ENCODE results near the gene P2RY6. TPM values are rescaled to one million over a fixed set of nuclear protein-coding genes. Genes with fewer than 3 reads are reported as not detected.

P2RY6 gene
- total RNA-seq, 1 donor from 2014 or later = not detected

- no peaks in the 10 kb centered on the region for H3K9me3 Mint-ChIP-seq
- DNase-seq (ENCODE audit: low read depth, low spot score) = peak; percentile 100
- H3K36me3 Mint-ChIP-seq (ENCODE audit: low read depth) = no peaks in the 10 kb centered on the region
- TF ChIP-seq, protein P1, sequence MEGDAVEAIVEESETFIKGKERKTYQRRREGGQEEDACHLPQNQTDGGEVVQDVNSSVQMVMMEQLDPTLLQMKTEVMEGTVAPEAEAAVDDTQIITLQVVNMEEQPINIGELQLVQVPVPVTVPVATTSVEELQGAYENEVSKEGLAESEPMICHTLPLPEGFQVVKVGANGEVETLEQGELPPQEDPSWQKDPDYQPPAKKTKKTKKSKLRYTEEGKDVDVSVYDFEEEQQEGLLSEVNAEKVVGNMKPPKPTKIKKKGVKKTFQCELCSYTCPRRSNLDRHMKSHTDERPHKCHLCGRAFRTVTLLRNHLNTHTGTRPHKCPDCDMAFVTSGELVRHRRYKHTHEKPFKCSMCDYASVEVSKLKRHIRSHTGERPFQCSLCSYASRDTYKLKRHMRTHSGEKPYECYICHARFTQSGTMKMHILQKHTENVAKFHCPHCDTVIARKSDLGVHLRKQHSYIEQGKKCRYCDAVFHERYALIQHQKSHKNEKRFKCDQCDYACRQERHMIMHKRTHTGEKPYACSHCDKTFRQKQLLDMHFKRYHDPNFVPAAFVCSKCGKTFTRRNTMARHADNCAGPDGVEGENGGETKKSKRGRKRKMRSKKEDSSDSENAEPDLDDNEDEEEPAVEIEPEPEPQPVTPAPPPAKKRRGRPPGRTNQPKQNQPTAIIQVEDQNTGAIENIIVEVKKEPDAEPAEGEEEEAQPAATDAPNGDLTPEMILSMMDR (conservative IDR thresholded peaks at IDR 0.05) = peak; percentile 88
- H3K27ac Mint-ChIP-seq (ENCODE audit: unreplicated experiment) = peak overlapping the region; percentile 95
- H3K4me1 Mint-ChIP-seq = peaks cover 29% of the 10 kb centered on the region
- peak overlapping the region; percentile 88 for H3K4me3 Mint-ChIP-seq
- no peaks in the 10 kb centered on the region for H3K27me3 Mint-ChIP-seq (ENCODE audit: low read depth)
These were observed 35.3 kb downstream of the P2RY6 start for GRCh38 chr11:73307323-73308002.

DNA sequence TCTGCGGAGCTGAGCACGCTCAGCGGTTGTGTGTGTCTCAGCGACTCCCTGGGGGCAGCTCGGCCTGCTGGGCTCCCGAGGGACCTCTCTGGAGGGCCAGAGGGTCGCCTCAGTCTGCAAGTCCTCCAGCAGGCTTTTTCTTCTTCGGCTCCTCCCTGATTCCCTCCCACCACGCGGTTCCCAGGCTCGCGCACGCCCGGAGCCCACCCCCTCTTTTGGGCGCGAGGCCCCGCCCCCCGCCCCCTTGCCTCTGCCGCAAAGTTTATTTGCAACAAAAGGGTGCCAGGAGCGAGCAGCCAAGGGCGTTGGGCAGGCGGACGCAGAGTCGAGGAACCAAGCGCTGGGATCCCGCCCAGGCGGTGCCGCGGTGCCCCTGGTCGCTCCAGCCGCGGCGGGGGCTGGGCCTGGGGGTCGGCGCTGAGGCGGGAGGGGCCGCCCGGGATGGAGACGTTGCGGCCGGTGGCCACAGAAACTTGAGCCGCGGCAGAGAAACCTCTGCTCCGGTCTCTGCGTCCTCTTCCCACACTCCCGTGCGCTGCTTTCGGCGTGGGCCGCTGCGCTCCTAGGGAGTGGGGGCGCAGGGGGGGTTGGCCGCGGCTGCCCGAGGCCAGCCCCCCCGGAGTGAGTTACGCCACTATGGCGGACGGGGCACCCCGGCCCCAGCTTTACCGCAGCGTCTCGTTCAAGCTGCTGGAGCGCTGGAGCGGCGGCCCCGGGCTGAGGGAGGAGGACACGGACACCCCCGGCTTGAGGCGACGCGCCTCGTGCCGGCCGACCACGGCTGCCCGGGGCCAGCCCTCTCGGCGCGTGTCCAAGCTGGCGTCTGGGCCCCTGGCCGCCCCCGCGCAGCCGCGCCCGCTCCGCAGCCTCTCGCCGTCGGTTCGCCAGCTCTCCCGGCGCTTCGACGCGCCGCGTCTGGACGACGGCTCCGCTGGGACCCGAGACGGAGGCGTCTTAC, 36.1 kb downstream of the P2RY6 start, which contains the start of gene ARHGEF17:
TSS of gene ARHGEF17 (plus strand) at position 274 of the 958 bp plus-strand sequence. CDS start at position 637, 363 bp downstream.
- H3K36me3 Mint-ChIP-seq (ENCODE audit: low read depth) = no peaks in the 10 kb centered on the region
- TF ChIP-seq, protein P1 (conservative IDR thresholded peaks at IDR 0.05) = no peak
- DNase-seq (ENCODE audit: low read depth, low spot score) = peak; percentile 74
- peak within 1 kb of the TSS; percentile 95 for H3K27ac Mint-ChIP-seq (ENCODE audit: unreplicated experiment)
- H3K27me3 Mint-ChIP-seq (ENCODE audit: low read depth) = no peaks in the 10 kb centered on the region
- peak within 1 kb of the TSS; percentile 88 for H3K4me3 Mint-ChIP-seq
- H3K9me3 Mint-ChIP-seq = no peaks in the 10 kb centered on the region
- H3K4me1 Mint-ChIP-seq = peaks cover 37% of the 10 kb centered on the region

DNA sequence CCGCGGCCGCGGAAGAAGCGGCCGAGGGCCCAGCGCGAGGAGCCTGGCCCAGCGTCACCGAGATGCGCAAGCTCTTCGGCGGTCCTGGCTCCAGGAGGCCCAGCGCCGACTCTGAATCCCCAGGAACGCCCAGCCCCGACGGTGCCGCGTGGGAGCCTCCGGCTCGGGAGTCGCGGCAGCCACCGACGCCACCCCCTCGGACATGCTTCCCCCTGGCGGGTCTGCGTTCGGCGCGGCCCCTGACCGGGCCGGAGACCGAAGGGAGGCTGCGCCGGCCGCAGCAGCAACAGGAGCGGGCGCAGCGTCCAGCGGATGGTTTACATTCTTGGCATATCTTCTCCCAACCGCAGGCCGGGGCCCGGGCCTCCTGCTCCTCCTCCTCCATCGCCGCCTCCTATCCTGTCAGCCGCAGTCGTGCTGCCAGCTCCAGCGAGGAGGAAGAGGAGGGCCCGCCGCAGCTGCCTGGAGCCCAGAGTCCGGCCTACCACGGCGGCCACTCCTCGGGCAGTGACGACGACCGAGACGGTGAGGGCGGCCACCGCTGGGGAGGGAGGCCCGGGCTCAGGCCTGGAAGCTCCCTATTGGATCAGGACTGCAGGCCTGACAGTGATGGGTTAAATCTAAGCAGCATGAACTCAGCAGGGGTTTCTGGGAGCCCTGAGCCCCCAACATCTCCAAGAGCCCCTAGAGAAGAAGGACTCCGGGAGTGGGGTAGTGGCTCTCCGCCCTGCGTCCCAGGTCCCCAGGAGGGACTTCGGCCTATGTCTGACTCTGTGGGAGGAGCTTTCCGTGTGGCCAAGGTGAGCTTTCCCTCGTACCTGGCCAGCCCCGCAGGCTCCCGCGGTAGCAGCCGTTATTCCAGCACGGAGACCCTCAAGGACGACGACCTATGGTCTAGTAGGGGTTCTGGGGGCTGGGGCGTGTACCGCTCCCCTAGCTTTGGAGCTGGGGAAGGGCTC, 37.1 kb downstream of the P2RY6 start:
- Mint-ChIP-seq H3K27me3 (ENCODE audit: low read depth) (no peaks in the 10 kb centered on the region), H3K4me1 (peaks cover 46% of the 10 kb centered on the region), H3K27ac (ENCODE audit: unreplicated experiment) (no peak overlapping the region)

GRCh38 chr11:73310076-73310475, 37.9 kb downstream of the P2RY6 start:
- DNase-seq (ENCODE audit: low read depth, low spot score) = no peak
- peaks cover 55% of the 10 kb centered on the region for H3K4me1 Mint-ChIP-seq
- H3K27ac Mint-ChIP-seq (ENCODE audit: unreplicated experiment) = no peak overlapping the region
- no peaks in the 10 kb centered on the region for H3K9me3 Mint-ChIP-seq
- TF ChIP-seq, protein P1 (conservative IDR thresholded peaks at IDR 0.05) = no peak
- no peaks in the 10 kb centered on the region for H3K27me3 Mint-ChIP-seq (ENCODE audit: low read depth)
- H3K36me3 Mint-ChIP-seq (ENCODE audit: low read depth) = no peaks in the 10 kb centered on the region
- peak overlapping the region; percentile 73 for H3K4me3 Mint-ChIP-seq

More for the DNA sequence above, 37.1 kb downstream of the P2RY6 start:
- TF ChIP-seq, protein P1 (conservative IDR thresholded peaks at IDR 0.05) = no peak
- peak; percentile 55 for DNase-seq (ENCODE audit: low read depth, low spot score)
- no peaks in the 10 kb centered on the region for H3K36me3 Mint-ChIP-seq (ENCODE audit: low read depth)
- H3K9me3 Mint-ChIP-seq = no peaks in the 10 kb centered on the region
- peak overlapping the region; percentile 73 for H3K4me3 Mint-ChIP-seq
